Limb (tissue), 2 donors: ENCODE results near the gene PRSS8.
A peak's percentile ranks its signal among the peaks of the same experiment; 100 is the strongest.
"Not testable (repeated sequence)": the region's sequence is repeated elsewhere in the genome, so short reads cannot be mapped to it uniquely, and the experiment has no call there.

Source experiments
- DNase-seq, 2 donors: peaks; one replicate each; pipeline ENCODE4 v3.0.0-alpha.2; 2016; ENCODE audit errors: extremely low spot score in 2 of 2

Gene PRSS8

GRCh38 chr16:31135535-31136286 lies at the start of gene PRSS8:
PRSS8 (minus strand) TSS chr16:31135727; CDS start chr16:31135498, 229 bp downstream.
- no peak for DNase-seq

- no peak for DNase-seq
Observed at GRCh38 chr16:31184888-31185287, 49.4 kb upstream of the PRSS8 start.

- no peak for DNase-seq
Observed at GRCh38 chr16:31183432-31184428, 48.2 kb upstream of the PRSS8 start.

- DNase-seq, result no peak
Observed at GRCh38 chr16:31182391-31182790, 46.9 kb upstream of the PRSS8 start.

- peak in 1 of 2 donors; percentile 41 for DNase-seq
Observed at GRCh38 chr16:31181102-31181830, 45.7 kb upstream of the PRSS8 start.

GRCh38 chr16:31179747-31180459 lies 44.4 kb upstream of the PRSS8 start, which contains the start of gene FUS:
FUS (plus strand) TSS chr16:31180139; CDS start chr16:31180215, 76 bp downstream.
- DNase-seq, result peak; percentile 93 to 96

GRCh38 chr16:31179219-31179746 lies 43.8 kb upstream of the PRSS8 start:
- no peak for DNase-seq

GRCh38 chr16:31177136-31177535 lies 41.6 kb upstream of the PRSS8 start:
- no peak for DNase-seq

GRCh38 chr16:31170048-31170447 lies 34.5 kb upstream of the PRSS8 start:
- DNase-seq, result not testable (repeated sequence)

GRCh38 chr16:31168848-31169247 lies 33.3 kb upstream of the PRSS8 start:
- DNase-seq, result no peak

- no peak for DNase-seq
Observed at GRCh38 chr16:31167315-31167714, 31.8 kb upstream of the PRSS8 start.

GRCh38 chr16:31157136-31157535 lies 21.6 kb upstream of the PRSS8 start:
- no peak for DNase-seq

GRCh38 chr16:31150976-31151375 lies 15.4 kb upstream of the PRSS8 start:
- not testable (repeated sequence) for DNase-seq

- DNase-seq, result no peak
Observed at GRCh38 chr16:31149894-31150890, 14.7 kb upstream of the PRSS8 start, which contains the start of gene PRSS36. PRSS36 (minus strand) TSS chr16:31150066; CDS start chr16:31150035, 31 bp downstream.

GRCh38 chr16:31149332-31149731 lies 13.8 kb upstream of the PRSS8 start:
- DNase-seq, result no peak

- DNase-seq, result no peak
Observed at GRCh38 chr16:31148896-31149295, 13.4 kb upstream of the PRSS8 start.

GRCh38 chr16:31148281-31148728 lies 12.8 kb upstream of the PRSS8 start:
- DNase-seq, result no peak

- DNase-seq, result no peak
Observed at GRCh38 chr16:31147574-31147973, 12.0 kb upstream of the PRSS8 start.

GRCh38 chr16:31145398-31145990 lies 10.0 kb upstream of the PRSS8 start:
- no peak for DNase-seq
